Activated naive CD4-positive, alpha-beta T cell (primary cell): ENCODE data around the gene NOC4L.
"Not testable (repeated sequence)": the region's sequence is repeated elsewhere in the genome, so short reads cannot be mapped to it uniquely, and the experiment has no call there.

Experiments
- DNase-seq, 4 experiments: peaks; one replicate each; lab custom pipeline; 2025; lab: John Stamatoyannopoulos, UW

NOC4L gene

GRCh38 chr12:132142679-132143335 is 1.4 kb upstream of the NOC4L start:
- DNase-seq: no peak

GRCh38 chr12:132143336-132144071 is 753 bp upstream of the NOC4L start:
- DNase-seq: peak in 1 of 4 experiments; percentile 33

DNA sequence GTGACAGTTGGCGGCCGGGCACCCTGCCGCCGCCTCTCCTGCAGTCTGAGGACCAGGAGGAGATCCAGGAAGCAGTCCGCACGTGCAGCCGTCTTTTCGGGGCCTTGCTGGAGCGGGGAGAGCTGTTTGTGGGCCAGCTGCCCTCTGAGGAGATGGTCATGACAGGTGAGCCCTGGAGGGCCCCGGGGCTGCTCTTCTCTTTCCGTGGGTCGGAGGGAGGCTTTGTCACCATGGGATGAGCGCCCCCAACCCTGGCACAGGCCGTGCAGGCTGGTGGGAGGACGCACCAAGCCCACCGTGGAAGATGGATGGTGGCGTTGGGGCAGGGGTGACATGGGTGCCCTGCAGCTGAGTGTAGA is 532 bp downstream of the NOC4L start:
- no peak for DNase-seq

DNA sequence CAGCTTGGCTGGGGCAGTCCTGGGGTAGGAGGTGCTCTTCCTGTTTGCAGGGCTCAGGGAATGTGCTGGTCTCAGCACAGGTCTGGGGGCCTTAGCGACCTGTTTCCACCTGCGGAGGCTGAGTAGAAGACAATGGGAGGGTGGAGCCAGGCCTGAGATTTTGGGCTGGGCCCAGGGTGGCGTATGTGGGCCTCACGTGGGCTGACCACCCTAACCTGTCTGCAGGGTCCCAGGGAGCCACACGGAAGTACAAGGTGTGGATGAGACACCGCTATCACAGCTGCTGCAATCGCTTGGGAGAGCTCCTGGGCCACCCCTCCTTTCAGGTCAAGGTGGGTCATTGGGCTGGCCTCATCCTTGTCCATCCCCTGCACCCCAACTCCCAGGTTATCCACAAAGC is 1.1 kb downstream of the NOC4L start:
- no peak for DNase-seq

DNA sequence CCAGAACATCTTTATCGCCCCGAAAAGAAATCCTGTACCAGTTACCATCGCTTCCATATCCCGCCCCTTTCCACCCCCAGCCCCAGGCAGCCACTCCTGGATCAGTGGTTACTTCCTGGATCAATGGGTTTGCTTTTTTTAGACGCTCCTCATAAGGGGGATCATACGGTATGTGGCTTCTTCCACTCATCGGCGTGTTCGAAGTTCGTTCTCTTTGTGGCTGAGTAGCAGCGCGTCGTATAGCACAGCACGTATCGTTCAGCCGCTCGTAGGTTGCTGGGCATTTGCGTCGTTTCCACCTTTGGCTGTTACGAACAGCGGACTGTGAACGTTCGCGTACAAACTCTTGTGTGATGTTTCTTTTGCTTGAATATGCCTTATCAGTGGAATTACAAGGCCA is 1.8 kb downstream of the NOC4L start:
- DNase-seq: no peak

- DNase-seq: no peak
These were observed 2.6 kb downstream of the NOC4L start for GRCh38 chr12:132146772-132147422.

GRCh38 chr12:132147423-132148367 is 3.4 kb downstream of the NOC4L start:
- no peak for DNase-seq

GRCh38 chr12:132148368-132149045 is 4.2 kb downstream of the NOC4L start:
- DNase-seq: no peak

DNA sequence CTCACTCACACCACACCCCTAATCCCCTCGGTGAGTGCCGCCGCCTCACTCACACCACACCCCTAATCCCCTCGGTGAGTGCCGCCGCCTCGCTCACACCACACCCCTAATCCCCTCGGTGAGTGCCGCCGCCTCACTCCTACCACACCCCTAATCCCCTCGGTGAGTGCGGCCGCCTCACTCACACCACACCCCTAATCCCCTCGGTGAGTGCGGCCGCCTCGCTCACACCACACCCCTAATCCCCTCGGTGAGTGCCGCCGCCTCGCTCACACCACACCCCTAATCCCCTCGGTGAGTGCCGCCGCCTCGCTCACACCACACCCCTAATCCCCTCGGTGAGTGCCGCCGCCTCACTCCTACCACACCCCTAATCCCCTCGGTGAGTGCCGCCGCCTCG is 5.3 kb downstream of the NOC4L start:
- DNase-seq: not testable (repeated sequence)

DNA sequence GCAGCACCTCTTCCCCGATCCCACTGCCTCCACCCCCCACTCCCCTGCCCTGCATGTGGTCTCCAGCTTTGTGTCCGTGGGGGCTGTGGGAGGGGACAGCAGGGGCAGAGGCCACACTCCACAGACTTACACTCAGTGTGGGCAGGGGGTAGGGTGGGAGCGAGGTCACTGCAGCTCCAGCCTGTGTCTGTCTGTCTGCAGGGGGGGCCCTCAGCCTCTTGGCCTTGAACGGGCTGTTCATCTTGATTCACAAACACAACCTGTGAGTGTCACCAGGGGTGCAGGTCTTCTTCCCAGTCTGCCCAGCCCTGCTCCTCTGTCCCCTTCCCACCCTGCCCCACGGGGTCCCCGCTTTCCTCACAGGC is 6.5 kb downstream of the NOC4L start:
- no peak for DNase-seq

GRCh38 chr12:132151145-132151765 is 7.0 kb downstream of the NOC4L start:
- DNase-seq: no peak

DNA sequence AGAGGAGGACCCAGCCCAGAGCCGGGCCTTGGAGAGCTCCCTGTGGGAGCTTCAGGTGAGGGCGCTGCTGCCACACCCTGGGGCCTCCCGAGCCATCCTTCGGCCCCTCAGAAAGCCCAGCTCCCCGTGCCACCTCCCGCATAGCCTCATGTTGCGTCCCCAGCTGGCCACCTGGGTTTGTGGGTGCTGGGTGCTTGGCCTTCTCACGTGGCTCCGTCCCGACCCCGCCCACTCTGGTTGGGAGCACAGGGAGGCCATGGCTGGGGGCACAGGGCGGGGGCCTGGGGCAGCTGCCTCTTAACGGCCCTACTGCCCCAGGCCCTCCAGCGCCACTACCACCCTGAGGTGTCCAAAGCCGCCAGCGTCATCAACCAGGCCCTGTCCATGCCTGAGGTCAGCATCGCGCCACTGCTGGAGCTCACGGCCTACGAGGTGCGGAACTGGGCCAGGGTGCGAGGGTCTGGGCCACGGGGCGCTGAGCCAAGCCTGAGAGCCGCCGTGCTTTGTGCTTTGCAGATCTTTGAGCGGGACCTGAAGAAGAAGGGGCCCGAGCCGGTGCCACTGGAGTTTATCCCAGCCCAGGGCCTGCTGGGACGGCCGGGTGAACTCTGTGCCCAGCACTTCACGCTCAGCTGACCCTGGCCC is 7.6 kb downstream of the NOC4L start:
- no peak for DNase-seq

DNA sequence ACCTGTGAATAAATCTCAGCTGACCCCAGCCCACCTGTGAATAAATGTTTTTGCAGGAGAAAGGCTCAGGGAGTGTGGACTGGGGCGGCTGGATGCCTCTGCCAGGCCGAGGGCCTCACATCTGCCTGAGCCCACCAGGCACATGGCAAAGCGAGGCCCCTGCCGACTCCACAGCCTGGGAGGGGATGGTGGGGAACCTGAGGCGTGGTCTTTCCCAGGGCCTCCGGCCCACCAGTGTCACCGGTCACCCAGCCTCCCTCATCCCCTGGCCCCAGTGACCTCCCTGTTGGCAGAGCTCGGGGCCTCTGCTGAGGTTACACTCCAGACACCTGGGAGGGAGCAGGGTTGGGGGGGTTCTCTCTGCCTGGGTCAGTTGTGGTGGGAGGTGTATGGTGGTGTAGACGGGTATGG is 8.2 kb downstream of the NOC4L start:
- no peak for DNase-seq

DNA sequence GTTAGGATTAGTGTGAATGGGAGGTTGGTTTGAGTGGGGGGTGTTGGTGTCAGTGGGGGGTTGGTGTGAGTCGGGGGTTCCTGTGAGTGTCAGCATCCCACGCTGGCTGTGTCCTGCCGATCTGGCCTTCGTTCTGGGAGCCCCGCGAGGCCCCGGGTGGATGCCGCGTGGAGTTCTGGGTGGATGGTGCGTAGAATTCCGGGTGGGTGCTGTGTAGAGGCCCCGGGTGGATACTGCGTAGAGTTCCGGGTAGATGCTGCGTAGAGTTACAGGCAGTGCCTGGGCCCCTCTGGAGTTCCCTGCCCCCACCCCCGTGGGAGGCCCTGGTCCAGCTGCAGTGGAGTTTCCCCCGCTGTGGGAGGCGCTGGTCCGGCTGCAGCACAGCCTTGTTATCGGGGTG is 8.7 kb downstream of the NOC4L start:
- DNase-seq: no peak

- DNase-seq: peak in 3 of 4 experiments; percentile 21 to 68 (median 51)
These were observed 9.5 kb downstream of the NOC4L start for GRCh38 chr12:132153501-132154340.

DNA sequence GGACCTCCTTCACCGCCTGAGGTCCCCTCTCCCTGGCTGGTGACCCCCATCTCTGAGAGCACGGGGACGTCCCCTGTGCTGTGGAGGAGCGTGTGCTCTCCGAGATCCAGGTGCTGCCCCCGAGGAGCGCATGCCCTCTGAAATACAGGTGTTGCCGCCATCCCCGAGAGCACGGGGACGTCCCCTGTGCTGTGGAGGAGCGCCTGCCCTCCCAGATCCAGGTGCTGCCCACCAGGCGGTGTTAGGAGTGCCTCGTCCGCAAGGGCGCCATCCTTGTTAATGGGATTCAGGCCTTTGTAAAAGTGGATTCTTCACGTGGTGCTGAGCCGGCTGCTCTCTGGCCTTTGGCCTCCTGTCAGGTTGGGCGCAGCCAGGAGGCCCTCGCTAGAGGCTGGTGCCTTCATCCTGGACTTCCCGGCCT is 10.1 kb downstream of the NOC4L start:
- DNase-seq: no peak

DNA sequence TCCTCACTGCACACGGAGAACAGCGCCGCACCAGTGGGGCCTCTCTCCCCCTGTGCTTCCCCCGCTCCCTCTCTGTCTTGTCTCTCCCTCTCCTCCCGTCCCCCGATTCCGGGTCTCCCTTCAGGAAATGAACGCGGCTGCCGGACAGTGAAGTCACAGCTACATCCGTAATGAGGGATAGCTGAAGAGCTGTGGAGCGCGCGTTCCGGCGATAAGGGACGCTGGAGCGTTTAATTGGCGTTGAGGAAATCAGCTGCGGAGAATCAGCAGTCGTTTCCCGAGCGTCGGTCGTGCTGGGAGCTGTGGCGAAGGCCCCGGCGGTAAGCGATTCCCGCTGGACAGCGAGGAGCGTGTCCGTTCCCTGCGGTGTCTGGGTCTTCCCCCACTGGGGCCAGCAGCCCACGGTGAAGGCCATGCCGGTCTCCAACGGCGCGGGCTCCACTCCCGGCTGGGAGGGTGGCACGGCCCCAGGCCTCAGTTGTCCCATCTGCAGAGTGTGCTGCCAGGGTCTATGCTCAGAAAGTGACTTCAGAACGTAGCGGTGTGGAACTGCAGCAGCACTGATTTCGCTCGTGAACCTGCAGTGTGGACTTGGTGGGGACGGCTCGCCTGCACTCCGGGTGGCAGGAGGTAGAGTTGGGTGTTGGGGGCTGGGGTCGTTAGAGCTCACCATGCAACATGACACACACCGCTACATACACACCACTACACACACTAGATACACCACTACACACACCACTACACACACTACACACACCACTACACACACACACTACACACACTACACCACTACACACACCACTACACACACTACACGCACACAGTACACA is 10.9 kb downstream of the NOC4L start:
- no peak for DNase-seq

DNA sequence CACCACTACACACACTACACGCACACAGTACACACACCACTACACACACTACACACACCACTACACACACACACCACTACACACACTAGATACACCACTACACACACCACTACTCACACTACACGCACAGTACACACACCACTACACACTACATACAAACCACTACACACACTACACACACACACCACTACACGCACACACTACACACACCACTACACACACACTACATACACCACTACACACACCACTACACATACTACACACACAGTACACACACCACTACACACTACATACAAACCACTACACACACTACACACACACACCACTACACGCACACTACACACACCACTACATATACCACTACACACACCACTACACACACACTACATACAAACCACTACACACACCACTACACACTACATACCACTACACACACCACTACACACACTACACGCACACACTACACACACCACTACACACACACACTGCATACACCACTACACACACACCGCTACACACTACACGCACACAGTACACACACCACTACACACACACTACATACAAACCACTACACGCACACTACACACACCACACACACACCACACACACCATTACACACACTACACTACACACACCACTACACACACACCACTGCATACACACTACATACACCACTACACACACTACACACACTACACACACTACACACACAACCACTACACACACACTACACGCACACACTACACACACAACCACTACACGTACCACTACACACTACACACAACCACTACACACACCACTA is 11.7 kb downstream of the NOC4L start:
- no peak for DNase-seq
